Gastroesophageal sphincter (tissue), 4 donors: ENCODE measurements around the gene SEMA6A. TPM values are rescaled to one million over a fixed set of nuclear protein-coding genes. Genes with fewer than 3 reads are reported as not detected.

Source experiments
- ATAC-seq: fragments of 150-250 bp; one replicate; pipeline ENCODE4 v1.9.1; 2016; ENCODE audit warnings: mild to moderate bottlenecking, moderate library complexity
- H3K27ac ChIP-seq, 4 donors: fragments of 200-600 bp; sonication (generic) in 3 of 4; 1 replicate in 3 of 4; 2 replicates in 1 of 4; pipeline ENCODE4 v1.5.1; 2016 to 2019
- H3K27me3 ChIP-seq: fragments of 200-600 bp; sonication (generic); one replicate; pipeline ENCODE4 v1.5.1; 2019
- H3K36me3 ChIP-seq, 2 donors: fragments of 200-600 bp; sonication (generic); one replicate each; pipeline ENCODE4 v1.5.1; 2019; ENCODE audit warnings: control low read depth in 1 of 2
- H3K4me1 ChIP-seq, 3 donors: fragments of 200-600 bp; sonication (generic); 1 replicate in 2 of 3; 2 replicates in 1 of 3; pipeline ENCODE4 v1.5.1; 2016 to 2019; ENCODE audit warnings: control low read depth in 2 of 3
- H3K4me3 ChIP-seq, 2 donors: fragments of 200-600 bp; sonication (generic); one replicate each; pipeline ENCODE4 v1.5.1; 2019; ENCODE audit warnings: mild to moderate bottlenecking in 1 of 2, moderate library complexity in 1 of 2
- H3K9me3 ChIP-seq, 3 donors: fragments of 200-600 bp; sonication (generic); one replicate each; pipeline ENCODE4 v1.5.1; 2017 to 2019; ENCODE audit warnings: control low read depth in 2 of 3
- EP300 ChIP-seq: sonication (generic); formaldehyde crosslinking; IDR thresholded peaks from one replicate; pipeline ENCODE4 v1.6.1; 2017; ENCODE audit warnings: antibody characterized with exemption, mild to moderate bottlenecking
- POLR2A ChIP-seq, 2 donors: fragments of 450-650 bp; IDR thresholded peaks; one replicate each; pipeline ENCODE4 v1.6.1; 2017; ENCODE audit warnings: antibody characterized with exemption in 2 of 2, mild to moderate bottlenecking in 2 of 2, moderate library complexity in 1 of 2
- POLR2AphosphoS5 ChIP-seq: sonication (generic); formaldehyde crosslinking; IDR thresholded peaks from one replicate; pipeline ENCODE4 v1.6.1; 2017; ENCODE audit warnings: antibody characterized with exemption
- WGBS, 2 donors: methylation state at CpG; one replicate each; pipeline ENCODE4 v1.1.5; 2018; ENCODE audit warnings: low coverage in 1 of 2; 5-methylcytosine and 5-hydroxymethylcytosine counted together
- total RNA-seq, 4 donors: library from RNA; depleted of rRNA; stranded (reverse); fragments of >200 nt; gene quantifications; one replicate each; pipeline ENCODE4 v1.1.0, GENCODE V29; 2016
- TF ChIP-seq, protein P1 (sequence below), 4 experiments: fragments of 200-600 bp in 2 of 4; fragments of 450-650 bp in 2 of 4; sonication (generic) in 1 of 4; IDR thresholded peaks; one replicate each; pipeline ENCODE4 v1.5.1; 2017 to 2019; ENCODE audit warnings: antibody characterized with exemption in 4 of 4, mild to moderate bottlenecking in 2 of 4, moderate library complexity in 2 of 4

The SEMA6A gene
- total RNA-seq, 4 donors from 2014 or later = 10.9 to 19.8 (median 17.8) TPM

DNA sequence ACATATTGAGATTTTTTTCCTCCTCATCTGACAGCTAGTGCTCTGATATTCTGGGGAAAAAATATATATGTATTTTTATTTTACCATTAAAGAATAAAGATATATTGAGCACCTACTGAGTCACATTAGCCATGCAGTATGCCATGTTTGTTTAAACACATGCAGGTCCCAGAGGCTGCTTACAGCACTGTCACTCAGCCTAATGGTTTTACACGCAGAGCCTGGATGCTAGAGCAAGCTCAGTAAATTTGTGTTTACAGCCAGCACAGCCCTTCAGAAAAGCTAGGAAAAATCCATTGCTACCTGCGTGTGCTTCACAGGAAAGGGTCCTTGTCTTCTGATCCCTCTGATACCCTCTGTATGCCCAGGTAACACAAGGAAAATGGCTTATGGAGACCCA lies 146.2 kb downstream of the SEMA6A start:
- Histone ChIP-seq H3K4me3 (no peak overlapping the region), H3K4me1 (peaks cover 0 to 29% (median 0%) of the 10 kb centered on the region in 3 donors), H3K27me3 (no peaks in the 10 kb centered on the region), H3K27ac (no peak overlapping the region), H3K36me3 (no peaks in the 10 kb centered on the region), H3K9me3 (no peaks in the 10 kb centered on the region)
- no peak for ATAC-seq
- 24 to 86% methylated on average over 2 of the region's 2 CpGs for WGBS, 2 donors
- TF ChIP-seq POLR2A (IDR thresholded peaks at IDR 0.05) (no peak), EP300 (no peak), POLR2AphosphoS5 (no peak)
- TF ChIP-seq, protein P1, sequence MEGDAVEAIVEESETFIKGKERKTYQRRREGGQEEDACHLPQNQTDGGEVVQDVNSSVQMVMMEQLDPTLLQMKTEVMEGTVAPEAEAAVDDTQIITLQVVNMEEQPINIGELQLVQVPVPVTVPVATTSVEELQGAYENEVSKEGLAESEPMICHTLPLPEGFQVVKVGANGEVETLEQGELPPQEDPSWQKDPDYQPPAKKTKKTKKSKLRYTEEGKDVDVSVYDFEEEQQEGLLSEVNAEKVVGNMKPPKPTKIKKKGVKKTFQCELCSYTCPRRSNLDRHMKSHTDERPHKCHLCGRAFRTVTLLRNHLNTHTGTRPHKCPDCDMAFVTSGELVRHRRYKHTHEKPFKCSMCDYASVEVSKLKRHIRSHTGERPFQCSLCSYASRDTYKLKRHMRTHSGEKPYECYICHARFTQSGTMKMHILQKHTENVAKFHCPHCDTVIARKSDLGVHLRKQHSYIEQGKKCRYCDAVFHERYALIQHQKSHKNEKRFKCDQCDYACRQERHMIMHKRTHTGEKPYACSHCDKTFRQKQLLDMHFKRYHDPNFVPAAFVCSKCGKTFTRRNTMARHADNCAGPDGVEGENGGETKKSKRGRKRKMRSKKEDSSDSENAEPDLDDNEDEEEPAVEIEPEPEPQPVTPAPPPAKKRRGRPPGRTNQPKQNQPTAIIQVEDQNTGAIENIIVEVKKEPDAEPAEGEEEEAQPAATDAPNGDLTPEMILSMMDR (IDR thresholded peaks at IDR 0.05) = no peak

DNA sequence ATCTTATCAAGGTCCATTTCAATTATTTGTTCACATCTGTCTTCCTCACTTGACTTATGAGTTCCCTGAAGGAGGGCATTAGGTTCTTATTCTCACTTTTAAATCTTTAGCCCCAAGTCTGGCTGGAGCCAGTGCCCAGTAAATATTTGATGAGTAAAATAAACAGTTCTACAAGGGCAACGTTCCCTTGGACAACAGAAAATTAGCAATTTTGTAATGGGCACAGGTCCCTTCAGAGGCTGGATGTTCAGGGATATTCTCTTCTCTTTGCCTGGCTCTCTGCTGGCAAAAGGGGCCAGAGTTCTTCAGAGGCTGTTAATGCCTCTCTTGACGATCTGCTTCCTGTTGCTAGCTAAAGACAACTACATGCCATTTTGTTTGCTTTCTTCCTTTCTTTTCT lies 149.7 kb downstream of the SEMA6A start:
- TF ChIP-seq POLR2AphosphoS5 (no peak), POLR2A (IDR thresholded peaks at IDR 0.05) (no peak), EP300 (no peak)
- TF ChIP-seq, protein P1 (IDR thresholded peaks at IDR 0.05) = no peak
- Histone ChIP-seq H3K27ac (no peak overlapping the region), H3K4me3 (no peak overlapping the region), H3K9me3 (no peaks in the 10 kb centered on the region), H3K27me3 (no peaks in the 10 kb centered on the region), H3K4me1 (peaks cover 0 to 15% (median 0%) of the 10 kb centered on the region in 3 donors), H3K36me3 (no peaks in the 10 kb centered on the region)
- ATAC-seq = no peak
- WGBS, 2 donors = 49 to 55% methylated on average over 2 of the region's 2 CpGs

DNA sequence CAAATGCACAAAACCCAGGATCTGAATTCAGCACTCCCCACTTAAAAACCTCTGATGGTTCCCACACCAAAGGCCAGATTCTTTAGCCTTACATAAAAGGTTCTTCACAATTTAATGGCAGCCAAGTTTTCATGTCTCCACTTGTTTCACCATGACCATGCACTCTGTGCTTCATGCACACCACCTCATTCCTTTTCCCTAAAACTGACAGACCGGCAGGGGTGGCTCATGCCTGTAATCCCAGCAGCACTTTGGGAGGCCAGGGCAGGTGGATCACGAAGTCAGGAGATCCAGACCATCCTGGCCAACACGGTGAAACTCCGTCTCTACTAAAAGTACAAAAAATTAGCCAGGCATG lies 150.4 kb downstream of the SEMA6A start:
- ATAC-seq = no peak
- Histone ChIP-seq H3K36me3 (no peaks in the 10 kb centered on the region), H3K27ac (no peak overlapping the region), H3K27me3 (no peaks in the 10 kb centered on the region), H3K9me3 (no peaks in the 10 kb centered on the region), H3K4me1 (peaks cover 0 to 15% (median 0%) of the 10 kb centered on the region in 3 donors), H3K4me3 (no peak overlapping the region)
- 90% methylated on average over 4 of the region's 4 CpGs; no CpG with 5 or more reads in 1 of the 2 donors for WGBS, 2 donors
- TF ChIP-seq, protein P1 (IDR thresholded peaks at IDR 0.05) = no peak
- no peak for TF ChIP-seq EP300
- TF ChIP-seq POLR2A (IDR thresholded peaks at IDR 0.05) = no peak
- no peak for TF ChIP-seq POLR2AphosphoS5

DNA sequence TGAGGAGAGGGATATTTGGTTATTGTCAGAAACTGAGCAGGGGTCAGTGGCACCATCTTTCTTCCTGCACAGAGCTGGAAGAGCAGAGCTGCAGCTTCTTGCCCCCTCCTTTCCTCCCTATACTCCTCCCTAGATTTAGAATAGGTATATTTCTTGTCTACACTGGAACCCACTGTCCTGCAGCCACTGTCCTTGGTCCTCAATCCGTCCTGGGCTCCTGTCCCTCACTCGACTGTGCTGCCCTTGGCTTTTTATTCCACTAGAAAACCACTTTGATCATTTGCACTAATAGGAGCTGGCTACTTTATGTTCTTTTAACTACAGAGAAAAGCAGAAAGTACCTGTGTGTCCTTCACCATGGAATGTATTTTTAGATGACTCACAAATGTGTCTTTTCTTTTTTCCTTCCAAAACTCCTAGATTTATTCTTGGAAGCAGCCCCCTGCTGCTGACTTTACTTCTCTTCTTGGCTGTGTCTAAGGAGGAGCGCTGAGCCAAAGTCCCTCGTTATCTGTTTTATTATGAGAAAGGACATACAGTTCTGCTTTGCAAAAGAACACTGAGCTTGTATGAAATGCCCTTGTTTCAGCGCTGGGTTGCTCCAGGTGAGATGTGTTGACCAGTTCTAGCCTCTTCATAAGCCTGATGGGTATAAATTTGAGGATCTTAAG lies 150.9 kb downstream of the SEMA6A start:
- no peak overlapping the region for H3K27ac ChIP-seq
- no peaks in the 10 kb centered on the region for H3K9me3 ChIP-seq
- no peak overlapping the region for H3K4me3 ChIP-seq
- WGBS, 2 donors = 52 to 82% methylated on average over 4 of the region's 5 CpGs
- no peaks in the 10 kb centered on the region for H3K36me3 ChIP-seq
- no peaks in the 10 kb centered on the region for H3K27me3 ChIP-seq
- TF ChIP-seq EP300 (no peak), POLR2AphosphoS5 (no peak), POLR2A (IDR thresholded peaks at IDR 0.05) (no peak)
- TF ChIP-seq, protein P1 (IDR thresholded peaks at IDR 0.05) = no peak
- no peak for ATAC-seq
- H3K4me1 ChIP-seq = peaks cover 0 to 10% (median 0%) of the 10 kb centered on the region in 3 donors

DNA sequence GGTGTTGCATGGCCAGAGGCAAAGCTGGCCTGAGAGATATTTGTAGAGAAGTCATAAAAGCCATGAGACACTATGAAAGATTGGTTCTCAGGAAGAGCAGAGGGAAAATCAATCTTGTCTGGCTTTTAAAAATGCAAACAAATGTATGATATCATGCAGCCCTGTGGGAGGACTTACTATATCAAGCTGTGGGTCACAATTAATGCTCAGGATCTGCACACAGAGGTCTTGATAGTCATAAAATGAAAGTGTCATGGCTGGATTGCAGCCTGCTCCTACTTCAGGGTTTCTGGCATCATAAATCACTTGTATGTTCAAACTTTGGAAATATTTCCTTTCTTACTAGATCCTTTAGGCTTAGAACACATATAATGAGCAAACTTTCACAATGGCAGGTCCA lies 151.5 kb downstream of the SEMA6A start:
- Histone ChIP-seq H3K27me3 (no peaks in the 10 kb centered on the region), H3K4me1 (peaks cover 0 to 5% (median 0%) of the 10 kb centered on the region in 3 donors), H3K4me3 (no peak overlapping the region), H3K9me3 (no peaks in the 10 kb centered on the region), H3K27ac (no peak overlapping the region), H3K36me3 (no peaks in the 10 kb centered on the region)
- TF ChIP-seq EP300 = no peak
- TF ChIP-seq, protein P1 (IDR thresholded peaks at IDR 0.05) = no peak
- TF ChIP-seq POLR2AphosphoS5 = no peak
- no peak for TF ChIP-seq POLR2A (IDR thresholded peaks at IDR 0.05)
- ATAC-seq = no peak
